MM.1S (cell line): ENCODE measurements around the gene CDYL.
A peak's percentile ranks its signal among the peaks of the same experiment; 100 is the strongest.

Experiments
- DNase-seq: peaks from one replicate; pipeline ENCODE4 v3.0.0-alpha.2; 2015
- H2AFZ ChIP-seq: fragments of 300-600 bp; sonication (generic); 2 replicates; pipeline ENCODE4 v1.6.0; 2016; ENCODE audit warnings: antibody characterized with exemption, low read length
- H3F3A ChIP-seq: fragments of 300-600 bp; sonication (generic); 2 replicates; pipeline ENCODE4 v1.6.1; 2016; ENCODE audit warnings: mild to moderate bottlenecking, antibody characterized with exemption, low read length, moderate library complexity, mixed read lengths; ENCODE audit not compliant: insufficient read depth
- H3K27ac ChIP-seq: fragments of 300-600 bp; sonication (generic); 2 replicates; pipeline ENCODE4 v1.5.1; 2016; ENCODE audit warnings: mild to moderate bottlenecking, low read length
- H3K27me3 ChIP-seq: fragments of 300-600 bp; sonication (generic); replicated peaks from 2 replicates; pipeline ENCODE4 v1.6.0; 2016; ENCODE audit warnings: low read length; ENCODE audit not compliant: insufficient read depth
- H3K36me3 ChIP-seq: fragments of 300-600 bp; sonication (generic); replicated peaks from 2 replicates; pipeline ENCODE4 v1.6.1; 2016; ENCODE audit warnings: mild to moderate bottlenecking, low read length, mixed read lengths; ENCODE audit not compliant: insufficient read depth
- H3K4me1 ChIP-seq: fragments of 300-600 bp; sonication (generic); 2 replicates; pipeline ENCODE4 v1.6.1; 2016; ENCODE audit warnings: low read length, mixed read lengths
- H3K4me2 ChIP-seq: fragments of 300-600 bp; sonication (generic); 2 replicates; pipeline ENCODE4 v1.6.0; 2016; ENCODE audit warnings: low read depth, low read length
- H3K4me3 ChIP-seq: fragments of 300-600 bp; sonication (generic); 2 replicates; pipeline ENCODE4 v1.5.1; 2016; ENCODE audit warnings: low read length, mixed read lengths
- H3K79me2 ChIP-seq: fragments of 300-600 bp; sonication (generic); 2 replicates; pipeline ENCODE4 v1.6.1; 2016; ENCODE audit warnings: mixed run types, low read length, mixed read lengths
- H3K9ac ChIP-seq: fragments of 300-600 bp; sonication (generic); 2 replicates; pipeline ENCODE4 v1.6.1; 2016; ENCODE audit warnings: low read length, mixed read lengths
- H3K9me2 ChIP-seq: fragments of 300-600 bp; sonication (generic); replicated peaks from 2 replicates; pipeline ENCODE4 v1.6.1; 2016; ENCODE audit warnings: mild to moderate bottlenecking, low read length, mixed read lengths; ENCODE audit not compliant: insufficient read depth
- H3K9me3 ChIP-seq: fragments of 300-600 bp; sonication (generic); replicated peaks from 2 replicates; pipeline ENCODE4 v1.6.1; 2016; ENCODE audit warnings: mild to moderate bottlenecking, low read length, mixed read lengths; ENCODE audit not compliant: insufficient read depth
- H4K20me1 ChIP-seq: fragments of 300-600 bp; sonication (generic); 2 replicates; pipeline ENCODE4 v1.6.1; 2016; ENCODE audit warnings: mild to moderate bottlenecking, low read length, moderate library complexity, mixed read lengths; ENCODE audit not compliant: insufficient read depth
- CTCF ChIP-seq: fragments of 300-600 bp; sonication (generic); IDR thresholded peaks from 2 replicates; pipeline ENCODE4 v1.5.1; 2016; ENCODE audit warnings: antibody characterized with exemption, low read length, mixed read lengths
- EZH2 ChIP-seq: fragments of 300-600 bp; sonication (generic); optimal IDR thresholded peaks from 2 replicates; pipeline ENCODE3; 2017; ENCODE audit warnings: low read depth, mild to moderate bottlenecking, antibody characterized with exemption, low read length, mixed read lengths
- EZH2phosphoT487 ChIP-seq: fragments of 300-600 bp; sonication (generic); IDR thresholded peaks from 2 replicates; pipeline ENCODE4 v1.6.1; 2018; ENCODE audit warnings: antibody characterized with exemption, low read length

Gene CDYL

GRCh38 chr6:4905826-4906225 is 129.6 kb downstream of the CDYL start:
- Histone ChIP-seq H3F3A (peaks cover 7% of the 10 kb centered on the region), H3K9me3 (no peaks in the 10 kb centered on the region), H3K9ac (no peak overlapping the region), H3K27me3 (no peaks in the 10 kb centered on the region), H3K9me2 (no peaks in the 10 kb centered on the region), H3K4me3 (no peak overlapping the region), H3K4me1 (peaks cover 41% of the 10 kb centered on the region), H4K20me1 (no peaks in the 10 kb centered on the region), H3K79me2 (peaks cover 88% of the 10 kb centered on the region), H3K4me2 (peak overlapping the region; percentile 47), H3K36me3 (no peaks in the 10 kb centered on the region), H3K27ac (no peak overlapping the region), H2AFZ (no peak overlapping the region)
- no peak for DNase-seq
- TF ChIP-seq EZH2phosphoT487 (no peak), CTCF (no peak)

GRCh38 chr6:4906293-4907276 is 130.4 kb downstream of the CDYL start:
- no peaks in the 10 kb centered on the region for H3F3A ChIP-seq
- DNase-seq = peak; percentile 39
- peak overlapping the region; percentile 4; the same call in 1 of the 2 replicates for H3K4me3 ChIP-seq
- peak overlapping the region; percentile 47 for H3K4me2 ChIP-seq
- TF ChIP-seq EZH2phosphoT487 = no peak
- no peak for TF ChIP-seq CTCF
- TF ChIP-seq EZH2 = no peak
- no peaks in the 10 kb centered on the region for H3K27me3 ChIP-seq
- H4K20me1 ChIP-seq = no peaks in the 10 kb centered on the region
- H3K9me3 ChIP-seq = no peaks in the 10 kb centered on the region
- H3K9me2 ChIP-seq = no peaks in the 10 kb centered on the region
- peaks cover 91% of the 10 kb centered on the region for H3K79me2 ChIP-seq
- H2AFZ ChIP-seq = no peak overlapping the region
- H3K27ac ChIP-seq = peak overlapping the region; percentile 5; the same call in 1 of the 2 replicates
- no peaks in the 10 kb centered on the region; the same call in 1 of the 2 replicates for H3K36me3 ChIP-seq
- no peak overlapping the region for H3K9ac ChIP-seq
- H3K4me1 ChIP-seq = peaks cover 35% of the 10 kb centered on the region

GRCh38 chr6:4907602-4908001 is 131.4 kb downstream of the CDYL start:
- no peak overlapping the region for H3K9ac ChIP-seq
- no peaks in the 10 kb centered on the region for H3K9me2 ChIP-seq
- no peaks in the 10 kb centered on the region for H4K20me1 ChIP-seq
- DNase-seq = peak; percentile 11
- H3K27me3 ChIP-seq = no peaks in the 10 kb centered on the region
- H3K4me1 ChIP-seq = peaks cover 25% of the 10 kb centered on the region
- H3F3A ChIP-seq = no peaks in the 10 kb centered on the region
- no peak overlapping the region for H3K4me3 ChIP-seq
- H2AFZ ChIP-seq = no peak overlapping the region
- TF ChIP-seq EZH2 = no peak
- no peak for TF ChIP-seq CTCF
- no peak for TF ChIP-seq EZH2phosphoT487
- H3K4me2 ChIP-seq = no peak overlapping the region; the same call in 1 of the 2 replicates
- no peak overlapping the region for H3K27ac ChIP-seq
- peaks cover 97% of the 10 kb centered on the region for H3K79me2 ChIP-seq
- H3K9me3 ChIP-seq = no peaks in the 10 kb centered on the region
- H3K36me3 ChIP-seq = no peaks in the 10 kb centered on the region; the same call in 1 of the 2 replicates
